Lung (tissue), 12 donors: ENCODE results near the gene ASIC5. TPM values are rescaled to one million over a fixed set of nuclear protein-coding genes. Genes with fewer than 3 reads are reported as not detected.

ENCODE experiments used
- ATAC-seq: fragments of 200-7000 bp; cut with Tn5 transposase; one replicate; pipeline ENCODE4 v1.9.1; 2020; ENCODE audit warnings: moderate number of reproducible peaks; ENCODE audit not compliant: insufficient read depth, low FRiP score
- DNase-seq, 3 donors: peaks; one replicate each; pipeline ENCODE4 v3.0.0-alpha.2; 2013 to 2017
- H3K27ac ChIP-seq, 2 donors: one replicate each; pipeline ENCODE4 v1.5.1; 2013; ENCODE audit warnings: mild to moderate bottlenecking in 2 of 2, moderate library complexity in 2 of 2, control low read depth in 1 of 2, inconsistent platforms in 1 of 2, low read depth in 1 of 2, low read length in 1 of 2
- H3K27me3 ChIP-seq, 3 donors: one replicate each; pipeline ENCODE4 v1.5.1; 2013; ENCODE audit warnings: low read length in 2 of 3; ENCODE audit not compliant: control insufficient read depth in 3 of 3, insufficient read depth in 3 of 3
- H3K36me3 ChIP-seq, 4 donors: one replicate each; pipeline ENCODE4 v1.5.1; 2013; ENCODE audit warnings: low read length in 4 of 4, mild to moderate bottlenecking in 1 of 4, moderate library complexity in 1 of 4; ENCODE audit not compliant: control insufficient read depth in 4 of 4, insufficient read depth in 4 of 4
- H3K4me1 ChIP-seq, 5 donors: one replicate each; pipeline ENCODE4 v1.5.1; 2013; ENCODE audit warnings: low read length in 5 of 5, mild to moderate bottlenecking in 2 of 5, moderate library complexity in 1 of 5; ENCODE audit not compliant: control insufficient read depth in 5 of 5, insufficient read depth in 5 of 5
- H3K4me3 ChIP-seq: one replicate; pipeline ENCODE4 v1.5.1; 2013; ENCODE audit warnings: mild to moderate bottlenecking, control low read depth, moderate library complexity
- H3K9ac ChIP-seq, 2 donors: one replicate each; pipeline ENCODE4 v1.5.1; 2013; ENCODE audit warnings: low read length in 2 of 2, control low read depth in 1 of 2; ENCODE audit not compliant: insufficient read depth in 1 of 2
- H3K9me3 ChIP-seq, 4 donors: one replicate each; pipeline ENCODE4 v1.5.1; 2013; ENCODE audit warnings: low read length in 3 of 4, mild to moderate bottlenecking in 1 of 4, moderate library complexity in 1 of 4; ENCODE audit not compliant: control insufficient read depth in 4 of 4, insufficient read depth in 3 of 4
- CTCF ChIP-seq: IDR thresholded peaks from 2 replicates; pipeline ENCODE4 v1.5.1; 2012; ENCODE audit warnings: mild to moderate bottlenecking; ENCODE audit errors: control extremely low read depth, extremely low read depth
- whole genome bisulfite sequencing, 2 donors: extraction: QIAGEN DNeasy Blood & Tissue Kit; methylation state at CpG; one replicate each; pipeline ENCODE4 v1.1.7; 2013; 5-methylcytosine and 5-hydroxymethylcytosine counted together
- polyA plus RNA-seq, 2 donors: library from polyadenylated mRNA; stranded (reverse); fragments of 200-250 nt; gene quantifications; one replicate each; pipeline ENCODE4 v1.2.1, GENCODE V29; 2013
- total RNA-seq, 2 donors: library from RNA; depleted of rRNA in 1 of 2; stranded (reverse); fragments of >200 nt in 1 of 2; gene quantifications; one replicate each; pipeline ENCODE4 v1.2.1, GENCODE V29; 2014 to 2021
- donor health status: control.
- donor health status: control.
- donor health status: Bipolar disorder and iron deficiency.
- donor health status: healthy.
- donor health status: DM: yes; HTN: yes; CAD: no.

The ASIC5 gene
- total and polyA plus RNA-seq, 4 donors: not detected

GRCh38 chr4:155837203-155837796 is 28.8 kb downstream of the ASIC5 start:
- peaks cover 0 to 23% (median 4%) of the 10 kb centered on the region in 5 donors for H3K4me1 ChIP-seq
- WGBS, 2 donors: 52 to 86% methylated on average over 1 of the region's 1 CpG
- DNase-seq: no peak
- H3K9me3 ChIP-seq: no peaks in the 10 kb centered on the region
- TF ChIP-seq CTCF: no peak
- no peak overlapping the region for H3K9ac ChIP-seq
- no peak overlapping the region for H3K4me3 ChIP-seq
- H3K36me3 ChIP-seq: no peaks in the 10 kb centered on the region
- no peak for ATAC-seq
- H3K27me3 ChIP-seq: no peaks in the 10 kb centered on the region
- H3K27ac ChIP-seq: no peak overlapping the region

- Histone ChIP-seq H3K4me3 (no peak overlapping the region), H3K4me1 (peaks cover 0 to 13% (median 0%) of the 10 kb centered on the region in 5 donors), H3K9me3 (no peaks in the 10 kb centered on the region), H3K9ac (no peak overlapping the region), H3K36me3 (no peaks in the 10 kb centered on the region), H3K27me3 (no peaks in the 10 kb centered on the region), H3K27ac (no peak overlapping the region)
- DNase-seq (no peak), ATAC-seq (no peak)
- no peak for TF ChIP-seq CTCF
These were observed 33.4 kb downstream of the ASIC5 start for GRCh38 chr4:155832664-155833063.

GRCh38 chr4:155828628-155829027 is 37.4 kb downstream of the ASIC5 start:
- ATAC-seq (no peak), DNase-seq (no peak)
- H3K27me3 ChIP-seq: no peaks in the 10 kb centered on the region
- H3K4me1 ChIP-seq: peaks cover 0 to 4% (median 0%) of the 10 kb centered on the region in 5 donors
- no peak overlapping the region for H3K27ac ChIP-seq
- no peaks in the 10 kb centered on the region for H3K36me3 ChIP-seq
- H3K4me3 ChIP-seq: no peak overlapping the region
- no peaks in the 10 kb centered on the region for H3K9me3 ChIP-seq
- WGBS, 2 donors: 89 to 96% methylated on average over 3 of the region's 3 CpGs
- no peak for TF ChIP-seq CTCF
- H3K9ac ChIP-seq: no peak overlapping the region

GRCh38 chr4:155822572-155822971 is 43.5 kb downstream of the ASIC5 start:
- Histone ChIP-seq H3K4me3 (no peak overlapping the region), H3K4me1 (peaks cover 0 to 12% (median 0%) of the 10 kb centered on the region in 5 donors), H3K36me3 (no peaks in the 10 kb centered on the region), H3K27me3 (no peaks in the 10 kb centered on the region), H3K9me3 (no peaks in the 10 kb centered on the region), H3K27ac (no peak overlapping the region), H3K9ac (no peak overlapping the region)
- DNase-seq (no peak), ATAC-seq (no peak)
- TF ChIP-seq CTCF: no peak
- WGBS, 2 donors: 64 to 78% methylated on average over 3 of the region's 3 CpGs
